Activated CD4-positive, alpha-beta T cell treated with anti-CD3 and anti-CD28 coated beads, Interleukin-2, amount 50 U/mL, for 24 hours (primary cell): ENCODE results near the gene CDH1.
"Not testable (repeated sequence)": the region's sequence is repeated elsewhere in the genome, so short reads cannot be mapped to it uniquely, and the experiment has no call there.

Experiments
- DNase-seq, 2 donors: peaks; one replicate each; pipeline ENCODE4 v3.0.0-alpha.2; 2020; ENCODE audit warnings: low read depth in 1 of 2, low spot score in 1 of 2

Gene CDH1

GRCh38 chr16:68737046-68737729, at the start of gene CDH1:
CDH1 (plus strand) TSS chr16:68737292; CDS start chr16:68737416, 124 bp downstream.
- DNase-seq, result no peak

GRCh38 chr16:68689921-68690320, 47.2 kb upstream of the CDH1 start:
- no peak for DNase-seq

- no peak for DNase-seq
Measured at GRCh38 chr16:68695575-68695974, 41.5 kb upstream of the CDH1 start.

- DNase-seq, result no peak
Measured at GRCh38 chr16:68696514-68696913, 40.6 kb upstream of the CDH1 start.

- no peak for DNase-seq
Measured at GRCh38 chr16:68698091-68698490, 39.0 kb upstream of the CDH1 start.

- no peak for DNase-seq
Measured at GRCh38 chr16:68700120-68700519, 37.0 kb upstream of the CDH1 start.

GRCh38 chr16:68700831-68701230, 36.3 kb upstream of the CDH1 start:
- no peak for DNase-seq

GRCh38 chr16:68704232-68704867, 32.7 kb upstream of the CDH1 start:
- DNase-seq, result peak; percentile 52

GRCh38 chr16:68707340-68708152, 29.5 kb upstream of the CDH1 start:
- no peak for DNase-seq

- DNase-seq, result no peak
Measured at GRCh38 chr16:68710211-68710610, 26.9 kb upstream of the CDH1 start.

GRCh38 chr16:68711421-68712139, 25.5 kb upstream of the CDH1 start:
- DNase-seq, result no peak

- DNase-seq, result no peak
Measured at GRCh38 chr16:68713361-68713760, 23.7 kb upstream of the CDH1 start.

- no peak for DNase-seq
Measured at GRCh38 chr16:68715471-68715870, 21.6 kb upstream of the CDH1 start.

GRCh38 chr16:68716516-68716915, 20.6 kb upstream of the CDH1 start:
- DNase-seq, result not testable (repeated sequence)

- no peak for DNase-seq
Measured at GRCh38 chr16:68717684-68718083, 19.4 kb upstream of the CDH1 start.

- DNase-seq, result no peak
Measured at GRCh38 chr16:68718590-68718989, 18.5 kb upstream of the CDH1 start.

- peak in 1 of 2 donors; percentile 11 for DNase-seq
Measured at GRCh38 chr16:68719993-68720489, 17.1 kb upstream of the CDH1 start.

GRCh38 chr16:68722119-68723024, 14.7 kb upstream of the CDH1 start:
- DNase-seq, result no peak

GRCh38 chr16:68724797-68725196, 12.3 kb upstream of the CDH1 start:
- no peak for DNase-seq

GRCh38 chr16:68728523-68728922, 8.6 kb upstream of the CDH1 start:
- DNase-seq, result no peak
